OCI-LY1 (cell line): ENCODE results near the gene TRAPPC12.

Source experiments
- H2AFZ ChIP-seq: fragments of 200-600 bp; sonication (generic), shearing (Covaris generic); 2 replicates; pipeline ENCODE4 v1.6.0; 2014; ENCODE audit warnings: antibody characterized with exemption, mild to moderate bottlenecking, low read length
- H3F3A ChIP-seq: fragments of 200-600 bp; sonication (generic), shearing (Covaris generic); 2 replicates; pipeline ENCODE4 v1.6.0; 2014; ENCODE audit warnings: mild to moderate bottlenecking, antibody characterized with exemption, low read length, moderate library complexity; ENCODE audit not compliant: insufficient read depth
- H3K27ac ChIP-seq: fragments of 200-600 bp; sonication (generic); 2 replicates; pipeline ENCODE4 v1.5.1; 2014; ENCODE audit warnings: low read length, mixed run types, mild to moderate bottlenecking, low read depth; ENCODE audit not compliant: poor library complexity, severe bottlenecking
- H3K27me3 ChIP-seq: fragments of 200-600 bp; sonication (generic); 2 replicates; pipeline ENCODE4 v1.6.0; 2014; ENCODE audit warnings: antibody characterized with exemption, mild to moderate bottlenecking, low read length, moderate library complexity; ENCODE audit not compliant: insufficient read depth
- H3K36me3 ChIP-seq: fragments of 200-600 bp; sonication (generic); 2 replicates; pipeline ENCODE4 v1.6.1; 2014; ENCODE audit warnings: mild to moderate bottlenecking, antibody characterized with exemption, low read length, moderate library complexity, mixed read lengths; ENCODE audit not compliant: insufficient read depth
- H3K4me1 ChIP-seq: fragments of 200-600 bp; sonication (generic); 2 replicates; pipeline ENCODE4 v1.5.1; 2014; ENCODE audit warnings: mild to moderate bottlenecking, low read length, moderate library complexity; ENCODE audit not compliant: insufficient read depth, severe bottlenecking
- H3K4me2 ChIP-seq: fragments of 200-600 bp; sonication (generic), shearing (Covaris generic); 2 replicates; pipeline ENCODE4 v1.6.1; 2014; ENCODE audit warnings: low read length
- H3K4me3 ChIP-seq: fragments of 200-600 bp; sonication (generic); 2 replicates; pipeline ENCODE4 v1.5.1; 2014; ENCODE audit warnings: low read length, low read depth, mild to moderate bottlenecking, mixed read lengths; ENCODE audit not compliant: poor library complexity, severe bottlenecking
- H3K79me2 ChIP-seq: fragments of 200-600 bp; shearing (Covaris generic); 2 replicates; pipeline ENCODE4 v1.6.1; 2016; ENCODE audit warnings: mixed run types, low read length, mixed read lengths; ENCODE audit not compliant: insufficient read depth
- H3K9ac ChIP-seq: fragments of 200-600 bp; sonication (generic), shearing (Covaris generic); 2 replicates; pipeline ENCODE4 v1.6.1; 2014; ENCODE audit warnings: mild to moderate bottlenecking, low read length, mixed read lengths
- H3K9me2 ChIP-seq: fragments of 200-600 bp; sonication (generic), shearing (Covaris generic); 2 replicates; pipeline ENCODE4 v1.6.1; 2014; ENCODE audit warnings: low read depth, mild to moderate bottlenecking, low read length, mixed read lengths
- H3K9me3 ChIP-seq: fragments of 200-600 bp; shearing (Covaris generic); 2 replicates; pipeline ENCODE4 v1.6.1; 2014; ENCODE audit warnings: low read length, mixed read lengths
- H4K20me1 ChIP-seq: fragments of 200-600 bp; sonication (generic), shearing (Covaris generic); 2 replicates; pipeline ENCODE4 v1.6.0; 2016; ENCODE audit warnings: mild to moderate bottlenecking, low read length; ENCODE audit not compliant: insufficient read depth
- CTCF ChIP-seq: fragments of 200-600 bp; sonication (generic), shearing (Covaris generic); IDR thresholded peaks from 2 replicates; pipeline ENCODE4 v1.5.1; 2017; ENCODE audit warnings: mild to moderate bottlenecking, antibody characterized with exemption, low read length, moderate library complexity, mixed read lengths
- EZH2 ChIP-seq: fragments of 200-600 bp; sonication (generic), shearing (Covaris generic); IDR thresholded peaks from 2 replicates; pipeline ENCODE4 v1.8.0; 2017; ENCODE audit warnings: borderline replicate concordance, mixed run types, mild to moderate bottlenecking, antibody characterized with exemption, low read length, moderate library complexity, mixed read lengths

Gene TRAPPC12

GRCh38 chr2:3460156-3460555, 80.7 kb downstream of the TRAPPC12 start:
- H3K9me3 ChIP-seq: no peaks in the 10 kb centered on the region
- peaks cover 27% of the 10 kb centered on the region for H3K4me1 ChIP-seq
- H3K27me3 ChIP-seq: no peaks in the 10 kb centered on the region
- H3K4me2 ChIP-seq: no peak overlapping the region
- H2AFZ ChIP-seq: no peak overlapping the region
- H4K20me1 ChIP-seq: no peaks in the 10 kb centered on the region
- H3K27ac ChIP-seq: no peak overlapping the region
- no peaks in the 10 kb centered on the region for H3F3A ChIP-seq
- no peak overlapping the region for H3K9ac ChIP-seq
- H3K4me3 ChIP-seq: no peak overlapping the region
- no peaks in the 10 kb centered on the region for H3K9me2 ChIP-seq
- TF ChIP-seq EZH2 (no peak), CTCF (no peak)
- no peaks in the 10 kb centered on the region for H3K79me2 ChIP-seq
- peaks cover 20% of the 10 kb centered on the region for H3K36me3 ChIP-seq

- Histone ChIP-seq H3K4me3 (peak overlapping the region; percentile 21), H3K4me1 (peaks cover 27% of the 10 kb centered on the region), H3K4me2 (peak overlapping the region; percentile 52; the same call in 1 of the 2 replicates), H3K27me3 (no peaks in the 10 kb centered on the region), H3F3A (no peaks in the 10 kb centered on the region), H4K20me1 (no peaks in the 10 kb centered on the region), H3K27ac (peak overlapping the region; percentile 79), H3K9me2 (no peaks in the 10 kb centered on the region), H2AFZ (no peak overlapping the region), H3K79me2 (no peaks in the 10 kb centered on the region), H3K9ac (peak overlapping the region; percentile 42; the same call in 1 of the 2 replicates), H3K9me3 (no peaks in the 10 kb centered on the region), H3K36me3 (peaks cover 12% of the 10 kb centered on the region)
- no peak for TF ChIP-seq EZH2
- TF ChIP-seq CTCF: no peak
These were observed 81.6 kb downstream of the TRAPPC12 start for GRCh38 chr2:3460831-3461800.

DNA sequence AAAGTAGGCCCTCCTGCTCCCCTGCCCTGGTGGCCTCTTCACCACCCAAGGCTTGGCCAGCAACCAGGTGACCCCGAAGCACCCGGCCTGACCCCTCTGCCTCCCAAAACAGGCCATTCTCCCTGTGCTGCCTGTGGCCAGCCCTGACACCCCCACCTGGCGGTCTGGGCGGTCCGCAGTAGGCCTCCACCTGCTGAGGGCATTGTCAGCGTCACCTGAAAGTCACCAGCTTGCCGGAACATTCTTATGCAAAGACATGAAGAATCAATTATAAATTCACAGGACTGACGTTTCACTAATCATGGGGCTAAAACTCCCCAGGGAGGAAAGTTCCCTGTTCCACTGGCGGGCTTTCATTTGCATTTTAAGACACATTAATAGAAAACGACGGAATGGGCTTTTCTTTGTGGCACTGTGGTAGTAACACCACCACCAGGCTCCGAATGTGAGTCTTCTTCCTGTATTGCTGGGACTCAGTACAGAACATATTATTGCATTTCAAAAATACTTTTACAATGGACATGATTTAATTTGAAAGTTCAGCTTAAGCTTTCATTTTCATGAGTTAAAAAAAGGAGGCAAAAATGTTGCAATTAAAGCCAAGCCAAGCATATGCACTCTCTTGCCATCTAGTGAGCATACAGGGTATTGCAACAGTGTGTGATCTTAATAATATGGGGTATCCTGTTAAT, 82.5 kb downstream of the TRAPPC12 start:
- no peaks in the 10 kb centered on the region for H3K9me3 ChIP-seq
- H3K4me1 ChIP-seq: peaks cover 27% of the 10 kb centered on the region
- H4K20me1 ChIP-seq: no peaks in the 10 kb centered on the region
- H2AFZ ChIP-seq: no peak overlapping the region
- peak overlapping the region; percentile 52 for H3K4me2 ChIP-seq
- peaks cover 4% of the 10 kb centered on the region; the same call in 1 of the 2 replicates for H3K36me3 ChIP-seq
- no peaks in the 10 kb centered on the region for H3K27me3 ChIP-seq
- no peaks in the 10 kb centered on the region for H3K9me2 ChIP-seq
- peak overlapping the region; percentile 42; the same call in 1 of the 2 replicates for H3K9ac ChIP-seq
- H3F3A ChIP-seq: no peaks in the 10 kb centered on the region
- peak overlapping the region; percentile 21 for H3K4me3 ChIP-seq
- TF ChIP-seq EZH2 (no peak), CTCF (peak; percentile 93)
- peak overlapping the region; percentile 79 for H3K27ac ChIP-seq
- H3K79me2 ChIP-seq: no peaks in the 10 kb centered on the region
